PFSK-1 (cell line): ENCODE measurements around the gene MAML2.

Experiments used
- FOXP2 ChIP-seq: optimal IDR thresholded peaks from 2 replicates; pipeline ENCODE3; 2011; ENCODE audit warnings: borderline replicate concordance, control low read depth, inconsistent platforms; ENCODE audit not compliant: insufficient read depth; ENCODE audit errors: extremely low read length, extremely low read depth
- POLR2AphosphoS5 ChIP-seq: IDR thresholded peaks from 2 replicates; pipeline ENCODE4 v1.6.1; 2012; ENCODE audit warnings: low read depth, mild to moderate bottlenecking, control low read depth, low read length, moderate library complexity
- SIN3A ChIP-seq: IDR thresholded peaks from 2 replicates; pipeline ENCODE4 v1.6.1; 2012; ENCODE audit warnings: mild to moderate bottlenecking, low read length, moderate library complexity, borderline replicate concordance; ENCODE audit not compliant: insufficient read depth
- TAF1 ChIP-seq: IDR thresholded peaks from 2 replicates; pipeline ENCODE4 v1.6.1; 2012; ENCODE audit warnings: low read length, control low read depth, borderline replicate concordance; ENCODE audit not compliant: insufficient read depth
- TF ChIP-seq, protein P1 (sequence below), 2 experiments: IDR thresholded peaks; 2 replicates each; pipeline versions ENCODE4 v1.6.1 to v1.8.0; 2011 to 2012; ENCODE audit warnings: low read depth in 2 of 2, low read length in 2 of 2, control low read depth in 1 of 2, inconsistent platforms in 1 of 2, mild to moderate bottlenecking in 1 of 2, moderate library complexity in 1 of 2; ENCODE audit not compliant: insufficient read depth in 1 of 2

The MAML2 gene

GRCh38 chr11:96385187-96385586 lies 42.2 kb upstream of the MAML2 start:
- no peak for TF ChIP-seq POLR2AphosphoS5
- no peak for TF ChIP-seq FOXP2
- no peak for TF ChIP-seq TAF1
- TF ChIP-seq, protein P1, sequence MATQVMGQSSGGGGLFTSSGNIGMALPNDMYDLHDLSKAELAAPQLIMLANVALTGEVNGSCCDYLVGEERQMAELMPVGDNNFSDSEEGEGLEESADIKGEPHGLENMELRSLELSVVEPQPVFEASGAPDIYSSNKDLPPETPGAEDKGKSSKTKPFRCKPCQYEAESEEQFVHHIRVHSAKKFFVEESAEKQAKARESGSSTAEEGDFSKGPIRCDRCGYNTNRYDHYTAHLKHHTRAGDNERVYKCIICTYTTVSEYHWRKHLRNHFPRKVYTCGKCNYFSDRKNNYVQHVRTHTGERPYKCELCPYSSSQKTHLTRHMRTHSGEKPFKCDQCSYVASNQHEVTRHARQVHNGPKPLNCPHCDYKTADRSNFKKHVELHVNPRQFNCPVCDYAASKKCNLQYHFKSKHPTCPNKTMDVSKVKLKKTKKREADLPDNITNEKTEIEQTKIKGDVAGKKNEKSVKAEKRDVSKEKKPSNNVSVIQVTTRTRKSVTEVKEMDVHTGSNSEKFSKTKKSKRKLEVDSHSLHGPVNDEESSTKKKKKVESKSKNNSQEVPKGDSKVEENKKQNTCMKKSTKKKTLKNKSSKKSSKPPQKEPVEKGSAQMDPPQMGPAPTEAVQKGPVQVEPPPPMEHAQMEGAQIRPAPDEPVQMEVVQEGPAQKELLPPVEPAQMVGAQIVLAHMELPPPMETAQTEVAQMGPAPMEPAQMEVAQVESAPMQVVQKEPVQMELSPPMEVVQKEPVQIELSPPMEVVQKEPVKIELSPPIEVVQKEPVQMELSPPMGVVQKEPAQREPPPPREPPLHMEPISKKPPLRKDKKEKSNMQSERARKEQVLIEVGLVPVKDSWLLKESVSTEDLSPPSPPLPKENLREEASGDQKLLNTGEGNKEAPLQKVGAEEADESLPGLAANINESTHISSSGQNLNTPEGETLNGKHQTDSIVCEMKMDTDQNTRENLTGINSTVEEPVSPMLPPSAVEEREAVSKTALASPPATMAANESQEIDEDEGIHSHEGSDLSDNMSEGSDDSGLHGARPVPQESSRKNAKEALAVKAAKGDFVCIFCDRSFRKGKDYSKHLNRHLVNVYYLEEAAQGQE (IDR thresholded peaks at IDR 0.05; ENCODE audit: insufficient read depth in 1 of 2, low read depth in 2 of 2, low read length in 2 of 2): no peak
- no peak for TF ChIP-seq SIN3A

- no peak for TF ChIP-seq TAF1
- TF ChIP-seq POLR2AphosphoS5: no peak
- TF ChIP-seq, protein P1 (IDR thresholded peaks at IDR 0.05; ENCODE audit: insufficient read depth in 1 of 2, low read depth in 2 of 2, low read length in 2 of 2): no peak
- no peak for TF ChIP-seq FOXP2
- TF ChIP-seq SIN3A: no peak
Observed at GRCh38 chr11:96384156-96384555, 41.2 kb upstream of the MAML2 start.

GRCh38 chr11:96376796-96377195 lies 33.8 kb upstream of the MAML2 start:
- TF ChIP-seq POLR2AphosphoS5: no peak

DNA sequence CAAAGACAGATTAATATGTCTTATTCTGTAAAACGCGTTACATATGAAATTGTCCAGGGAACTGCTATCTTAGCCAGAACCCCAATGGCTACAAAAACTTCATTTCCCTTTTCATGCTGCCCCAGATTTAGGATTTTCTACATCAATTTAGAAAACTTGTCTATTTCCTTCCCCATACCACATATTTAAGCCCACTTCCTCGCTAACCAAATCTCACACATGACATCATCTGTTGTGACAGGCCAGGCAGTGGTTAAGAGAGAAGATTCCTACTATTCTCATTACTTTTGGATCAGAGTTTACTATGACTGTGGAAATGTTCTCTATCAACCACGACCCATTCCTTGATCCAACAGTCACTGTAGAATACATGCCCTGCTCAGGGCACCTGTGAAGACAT lies 30.8 kb upstream of the MAML2 start:
- TF ChIP-seq POLR2AphosphoS5 (no peak), FOXP2 (no peak), TAF1 (no peak), SIN3A (no peak)
- TF ChIP-seq, protein P1 (IDR thresholded peaks at IDR 0.05; ENCODE audit: insufficient read depth in 1 of 2, low read depth in 2 of 2, low read length in 2 of 2): no peak

DNA sequence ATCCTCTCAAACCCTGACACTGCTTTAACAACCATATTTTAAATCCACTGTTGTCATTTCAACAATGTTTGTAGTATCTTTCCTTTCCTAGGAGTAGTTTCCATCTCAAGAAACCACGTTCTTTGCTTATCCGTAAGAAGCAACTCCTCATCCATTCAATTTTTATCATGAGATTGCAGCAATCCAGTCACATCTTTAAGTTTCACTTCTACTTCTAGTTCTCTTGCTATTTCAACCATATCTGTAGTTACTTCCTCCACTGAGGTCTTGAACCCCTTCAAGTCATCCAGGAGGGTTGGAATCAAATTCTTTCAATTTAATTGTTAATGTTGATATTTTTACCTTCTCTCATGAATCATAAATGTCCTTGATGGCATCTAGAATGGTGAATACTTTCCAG lies 24.3 kb upstream of the MAML2 start:
- TF ChIP-seq, protein P1 (IDR thresholded peaks at IDR 0.05; ENCODE audit: insufficient read depth in 1 of 2, low read depth in 2 of 2, low read length in 2 of 2): no peak
- no peak for TF ChIP-seq FOXP2
- TF ChIP-seq TAF1: no peak
- no peak for TF ChIP-seq SIN3A
- no peak for TF ChIP-seq POLR2AphosphoS5
